Cerebellar nuclear complex (tissue), 1 donor: Measurements from ENCODE around the gene C2orf68.
"Not testable (repeated sequence)": the region's sequence is repeated elsewhere in the genome, so short reads cannot be mapped to it uniquely, and the experiment has no call there.

ENCODE experiments used
- DNase-seq, 2 experiments: peaks; one replicate each; lab custom pipeline; 2025; lab: John Stamatoyannopoulos, UW

C2orf68 gene

GRCh38 chr2:85628658-85629057 lies 16.8 kb upstream of the C2orf68 start:
- DNase-seq, result no peak

GRCh38 chr2:85623991-85624390 lies 12.1 kb upstream of the C2orf68 start:
- no peak for DNase-seq

- no peak for DNase-seq
Observed at GRCh38 chr2:85621338-85621737, 9.5 kb upstream of the C2orf68 start.

GRCh38 chr2:85619617-85620016 lies 7.8 kb upstream of the C2orf68 start:
- DNase-seq, result no peak

GRCh38 chr2:85617723-85618122 lies 5.9 kb upstream of the C2orf68 start:
- DNase-seq, result not testable (repeated sequence)

GRCh38 chr2:85615413-85615728 lies 3.5 kb upstream of the C2orf68 start:
- no peak for DNase-seq

- not testable (repeated sequence) for DNase-seq
Observed at GRCh38 chr2:85614757-85615156, 2.9 kb upstream of the C2orf68 start.

- no peak for DNase-seq
Observed at GRCh38 chr2:85613717-85614515, 2.0 kb upstream of the C2orf68 start.

GRCh38 chr2:85611217-85611704 lies 605 bp downstream of the C2orf68 start:
- no peak for DNase-seq

- no peak for DNase-seq
Observed at GRCh38 chr2:85607268-85608215, 4.3 kb downstream of the C2orf68 start.

- DNase-seq, result no peak
Observed at GRCh38 chr2:85606116-85606455, 5.8 kb downstream of the C2orf68 start.

- DNase-seq, result no peak
Observed at GRCh38 chr2:85605406-85606115, 6.3 kb downstream of the C2orf68 start.

GRCh38 chr2:85604568-85605339 lies 7.1 kb downstream of the C2orf68 start:
- DNase-seq, result no peak

- not testable (repeated sequence) for DNase-seq
Observed at GRCh38 chr2:85604133-85604444, 7.8 kb downstream of the C2orf68 start.

GRCh38 chr2:85602476-85603234 lies 9.2 kb downstream of the C2orf68 start, which contains the start of gene TMEM150A:
Gene TMEM150A, minus strand, starts transcription at chr2:85602698. Its CDS starts 750 bp downstream, at chr2:85601948.
- peak; percentile 31 to 83 for DNase-seq

- no peak for DNase-seq
Observed at GRCh38 chr2:85601771-85602475, 9.9 kb downstream of the C2orf68 start.

- DNase-seq, result no peak
Observed at GRCh38 chr2:85600951-85601770, 10.7 kb downstream of the C2orf68 start.

- DNase-seq, result no peak
Observed at GRCh38 chr2:85600235-85600575, 11.7 kb downstream of the C2orf68 start.

- DNase-seq, result no peak
Observed at GRCh38 chr2:85599468-85600234, 12.2 kb downstream of the C2orf68 start.
